RWPE1 (cell line): ENCODE measurements around the gene RIPK4.

Experiments
- CTCF ChIA-PET: fragments of 350-600 bp; sonication (Branson Sonifier 250); formaldehyde crosslinking; extraction: SDS; loops from one replicate; lab custom pipeline; 2021; lab: Yijun Ruan, JAX
- POLR2A ChIA-PET: fragments of 400-600 bp; formaldehyde crosslinking; extraction: SDS; loops from one replicate; lab custom pipeline; 2020; ENCODE audit warnings: antibody characterized with exemption; ENCODE audit not compliant: low non-redundant PET; lab: Yijun Ruan, JAX
- DNase-seq: peaks from one replicate; pipeline ENCODE4 v3.0.0; 2012; ENCODE audit warnings: low spot score
- H3K27ac ChIP-seq: fragments of 450-650 bp; 2 replicates; pipeline ENCODE4 v1.5.1; 2017
- CTCF ChIP-seq: fragments of 450-650 bp; conservative IDR thresholded peaks from 2 replicates; pipeline ENCODE4 v1.5.1; 2017; ENCODE audit warnings: low read depth, mild to moderate bottlenecking

Gene RIPK4

GRCh38 chr21:41764558-41765419, 2.1 kb downstream of the RIPK4 start:
- CTCF ChIA-PET, result interaction anchor here (0.7 to 7.1 kb wide), 3 partner anchors 19 to 152 kb away, joined by 3 to 41 read pairs (median 4); no protein-coding TSS in a partner anchor
- peak overlapping the region; percentile 95 for H3K27ac ChIP-seq
- DNase-seq, result no peak
- no peak for TF ChIP-seq CTCF
- POLR2A ChIA-PET, result no interaction called here

DNA sequence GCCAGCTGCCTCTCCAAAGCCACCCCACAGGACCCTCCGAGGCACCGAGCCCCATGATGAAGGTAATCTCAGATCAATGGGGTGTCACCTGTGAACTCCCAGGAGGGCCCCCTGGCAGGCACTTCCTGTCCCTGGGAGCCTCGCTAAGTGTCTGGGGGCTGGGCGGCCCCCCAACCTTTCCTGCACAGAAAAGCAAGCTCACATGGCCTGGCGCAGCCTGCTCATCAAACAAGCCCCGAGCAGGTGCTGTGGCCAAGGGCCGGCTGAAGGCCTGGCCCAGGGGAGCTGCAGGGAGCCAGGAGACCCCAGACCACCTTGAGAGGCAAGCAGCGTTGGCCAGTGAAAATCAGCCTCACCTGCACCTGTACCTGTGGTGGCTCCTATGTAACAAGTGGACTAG, 2.9 kb downstream of the RIPK4 start:
- ChIA-PET CTCF (interaction anchor here (0.6 to 7.1 kb wide), 4 partner anchors 18 to 152 kb away, joined by 3 to 41 read pairs (median 4); no protein-coding TSS in a partner anchor), POLR2A (no interaction called here)
- peak overlapping the region; percentile 95 for H3K27ac ChIP-seq
- DNase-seq, result no peak
- TF ChIP-seq CTCF, result no peak

DNA sequence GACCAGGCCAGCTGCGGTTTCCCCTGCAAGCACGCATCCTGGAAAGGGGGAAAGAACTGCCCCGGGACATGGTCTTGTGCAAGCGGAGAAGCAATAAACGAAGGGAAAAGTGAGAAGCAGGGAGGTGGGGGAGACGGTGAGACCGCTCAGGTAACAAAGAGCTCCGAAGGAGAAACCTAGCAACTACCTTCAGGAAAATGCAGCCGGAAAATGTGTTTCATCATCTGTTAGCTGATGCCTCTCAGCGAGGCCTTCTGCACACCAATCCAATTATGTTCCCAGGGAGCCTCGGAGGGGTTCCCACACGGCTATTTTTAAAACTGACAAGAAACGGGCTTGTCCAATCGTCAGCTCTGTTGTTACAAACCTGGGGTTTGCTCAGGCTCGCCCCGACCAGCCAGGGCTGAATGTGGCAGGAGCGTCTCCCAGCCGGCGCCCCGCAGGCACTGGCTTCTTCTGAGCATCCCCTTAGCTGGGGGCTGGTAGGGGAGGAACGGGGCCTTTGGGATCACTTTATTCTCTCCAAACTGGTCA, 3.4 kb downstream of the RIPK4 start:
- CTCF ChIA-PET, result interaction anchor here (0.6 to 7.1 kb wide), 4 partner anchors 17 to 151 kb away, joined by 3 to 41 read pairs (median 4); no protein-coding TSS in a partner anchor
- DNase-seq, result peak; percentile 86
- H3K27ac ChIP-seq, result peak overlapping the region; percentile 95
- POLR2A ChIA-PET, result interaction anchor here (0.5 kb wide), 1 partner anchor 11 kb away, joined by 10 read pairs; no protein-coding TSS in a partner anchor
- no peak for TF ChIP-seq CTCF

DNA sequence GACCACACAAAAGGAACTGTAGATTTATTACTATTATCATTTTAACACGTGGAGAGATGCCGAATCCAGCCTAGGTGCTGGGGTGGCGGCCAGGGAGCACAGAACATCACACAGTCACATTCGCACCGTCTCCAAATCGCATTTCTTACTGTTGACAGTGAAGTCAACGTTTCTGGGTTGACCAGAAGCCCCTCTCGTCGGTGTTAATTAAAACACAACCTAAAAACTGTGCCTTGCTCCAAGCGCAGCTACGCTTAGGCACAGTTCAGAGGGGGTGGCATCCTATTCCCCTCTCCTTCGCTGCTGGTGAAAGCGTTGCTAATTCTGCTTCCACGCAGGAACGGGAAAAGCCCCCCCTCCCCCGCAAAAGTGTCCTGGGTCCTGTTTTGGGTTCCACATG, 4.1 kb downstream of the RIPK4 start:
- no peak for TF ChIP-seq CTCF
- DNase-seq, result no peak
- H3K27ac ChIP-seq, result peak overlapping the region; percentile 95
- POLR2A ChIA-PET, result interaction anchor here (0.5 kb wide), 1 partner anchor 10 kb away, joined by 10 read pairs; no protein-coding TSS in a partner anchor
- CTCF ChIA-PET, result interaction anchor here (0.6 to 7.1 kb wide), 2 partner anchors 54 to 150 kb away, joined by 4 to 41 read pairs; no protein-coding TSS in a partner anchor

GRCh38 chr21:41761934-41762635, 4.8 kb downstream of the RIPK4 start:
- ChIA-PET POLR2A (no interaction called here), CTCF (interaction anchor here (0.7 to 7.1 kb wide), 2 partner anchors 84 to 150 kb away, joined by 3 to 41 read pairs; no protein-coding TSS in a partner anchor)
- H3K27ac ChIP-seq, result peak overlapping the region; percentile 95
- no peak for DNase-seq
- TF ChIP-seq CTCF, result no peak
